Pancreas (tissue), 10 donors: Measurements from ENCODE around the gene RAB24. TPM values are rescaled to one million over a fixed set of nuclear protein-coding genes. Genes with fewer than 3 reads are reported as not detected.

Experiments used
- ATAC-seq, 4 donors: fragments of 200-7000 bp; cut with Tn5 transposase; one replicate each; pipeline versions ENCODE4 v1.8.0 to v1.9.1; 2020; ENCODE audit warnings: mild to moderate bottlenecking in 4 of 4, moderate library complexity in 4 of 4
- DNase-seq, 6 donors: peaks; one replicate each; pipeline ENCODE4 v3.0.0-alpha.2; 2020
- FAIRE-seq: peaks from 2 replicates; lab custom pipeline; 2012; peaks lifted over from hg19 to GRCh38; lab: Jason Lieb, UNC
- H3K27ac ChIP-seq, 4 donors: fragments of 200-600 bp; sonication (generic); 1 replicate in 3 of 4; 2 replicates in 1 of 4; pipeline versions ENCODE4 v1.5.0 to v1.8.0; 2020
- H3K27me3 ChIP-seq, 4 donors: fragments of 200-600 bp; one replicate each; pipeline ENCODE4 v1.8.0; 2021
- H3K36me3 ChIP-seq, 3 donors: fragments of 200-600 bp; sonication (generic) in 1 of 3; one replicate each; pipeline versions ENCODE4 v1.5.0 to v1.8.0; 2020 to 2021
- H3K4me1 ChIP-seq, 3 donors: fragments of 200-600 bp; one replicate each; pipeline ENCODE4 v1.8.0; 2021
- H3K4me3 ChIP-seq, 4 donors: fragments of 200-600 bp; sonication (generic) in 2 of 4; one replicate each; pipeline versions ENCODE4 v1.5.0 to v1.8.0; 2020 to 2021
- H3K9me3 ChIP-seq, 4 donors: fragments of 200-600 bp; one replicate each; pipeline ENCODE4 v1.8.0; 2021
- CTCF ChIP-seq, 4 donors: fragments of 200-600 bp; sonication (generic) in 3 of 4; IDR thresholded peaks; one replicate each; pipeline versions ENCODE4 v1.5.0 to v1.8.0; 2021; ENCODE audit warnings: antibody characterized with exemption in 4 of 4
- WGBS, 2 donors: extraction: QIAGEN DNeasy Blood & Tissue Kit; methylation state at CpG; one replicate each; pipeline ENCODE4 v1.1.7; 2013; 5-methylcytosine and 5-hydroxymethylcytosine counted together
- intact Hi-C, 3 donors: fragments of 100-400 bp; cut with DNase I; formaldehyde crosslinking; loops; one replicate each; pipeline versions ENCODE4 v1.11.1 to v1.14.2; 2022
- polyA plus RNA-seq, 2 donors: library from polyadenylated mRNA; stranded (reverse); fragments of 200-250 nt; gene quantifications; one replicate each; pipeline ENCODE4 v1.2.3, GENCODE V29; 2013
- total RNA-seq, 6 donors: library from RNA; stranded (reverse); fragmentation: NEBNext Ultra II Directional in 4 of 6; extraction: Animal tissue kit (Norgen Biotek cat#: 25700) in 4 of 6; gene quantifications; one replicate each; pipeline versions ENCODE4 v1.2.1 to v1.2.4, GENCODE V29; 2021 to 2023
- donor health status: healthy with polysubstance abuse.
- donor health status: DM: no; HTN: no; CAD: no; lungs with moderate emphysema.
- donor health status: DM: no; HTN: no; CAD: no.
- donor health status: control.
- donor health status: control.
- donor health status: Bipolar disorder and iron deficiency.
- donor health status: DM: yes; HTN: yes; CAD: no.
- donor health status: DM: no; HTN: no; CAD: no.
- donor health status: DM: no; HTN: no; CAD: no.
- donor health status: DM: yes; HTN: yes; CAD: no.

Gene RAB24
- total and polyA plus RNA-seq, 8 donors = 34.5 to 160 (median 38.6) TPM

- FAIRE-seq (no peak), ATAC-seq (peak in 3 of 4 donors; percentile 42 to 78 (median 54)), DNase-seq (peak in 1 of 6 donors; percentile 64)
- H3K4me3 ChIP-seq = no peak overlapping the region
- no peak overlapping the region for H3K27ac ChIP-seq
- WGBS, 2 donors = 65 to 67% methylated on average over 12 of the region's 12 CpGs
- intact Hi-C loops = no loop called here
- no peaks in the 10 kb centered on the region for H3K9me3 ChIP-seq
- peaks cover 0 to 79% (median 44%) of the 10 kb centered on the region in 3 donors for H3K36me3 ChIP-seq
- TF ChIP-seq CTCF (IDR thresholded peaks at IDR 0.05) = no peak
- no peaks in the 10 kb centered on the region for H3K27me3 ChIP-seq
- H3K4me1 ChIP-seq = no peaks in the 10 kb centered on the region
Measured at GRCh38 chr5:177336112-177336511, 32.6 kb upstream of the RAB24 start.

- TF ChIP-seq CTCF (IDR thresholded peaks at IDR 0.05) = no peak
- H3K36me3 ChIP-seq = peaks cover 0 to 79% (median 44%) of the 10 kb centered on the region in 3 donors
- H3K27me3 ChIP-seq = no peaks in the 10 kb centered on the region
- intact Hi-C loops = no loop called here
- H3K27ac ChIP-seq = no peak overlapping the region
- H3K4me1 ChIP-seq = no peaks in the 10 kb centered on the region
- ATAC-seq = no peak
- peak in 1 of 6 donors; percentile 33 for DNase-seq
- FAIRE-seq = no peak
- H3K9me3 ChIP-seq = no peaks in the 10 kb centered on the region
- H3K4me3 ChIP-seq = no peak overlapping the region
- 83 to 89% methylated on average over 7 of the region's 7 CpGs for WGBS, 2 donors
Measured at GRCh38 chr5:177335701-177336065, 32.2 kb upstream of the RAB24 start.

- no peak for FAIRE-seq
- Histone ChIP-seq H3K36me3 (peaks cover 0 to 79% (median 46%) of the 10 kb centered on the region in 3 donors), H3K27me3 (no peaks in the 10 kb centered on the region), H3K27ac (no peak overlapping the region), H3K9me3 (no peaks in the 10 kb centered on the region), H3K4me1 (peaks cover 0 to 4% (median 0%) of the 10 kb centered on the region in 3 donors), H3K4me3 (no peak overlapping the region)
- DNase-seq = peak in 1 of 6 donors; percentile 37
- no peak for TF ChIP-seq CTCF (IDR thresholded peaks at IDR 0.05)
- 86 to 90% methylated on average over 21 of the region's 21 CpGs for WGBS, 2 donors
- ATAC-seq = no peak
- intact Hi-C loops = no loop called here
Measured at GRCh38 chr5:177334781-177335700, 31.5 kb upstream of the RAB24 start.

GRCh38 chr5:177334155-177334551 is 30.6 kb upstream of the RAB24 start:
- peaks cover 0 to 7% (median 0%) of the 10 kb centered on the region in 3 donors for H3K4me1 ChIP-seq
- H3K27ac ChIP-seq = no peak overlapping the region
- H3K27me3 ChIP-seq = no peaks in the 10 kb centered on the region
- no peak for TF ChIP-seq CTCF (IDR thresholded peaks at IDR 0.05)
- H3K9me3 ChIP-seq = no peaks in the 10 kb centered on the region
- peak in 1 of 6 donors; percentile 38 for DNase-seq
- no peak for FAIRE-seq
- no peak for ATAC-seq
- peaks cover 0 to 73% (median 48%) of the 10 kb centered on the region in 3 donors for H3K36me3 ChIP-seq
- intact Hi-C loops = no loop called here
- H3K4me3 ChIP-seq = no peak overlapping the region
- WGBS, 2 donors = 86 to 91% methylated on average over 15 of the region's 15 CpGs
